Natural killer cell (primary cell): ENCODE results near the gene RNASE13. TPM values are rescaled to one million over a fixed set of nuclear protein-coding genes. Genes with fewer than 3 reads are reported as not detected.

Source experiments
- ATAC-seq, 3 donors: fragments of 150-1000 bp in 2 of 3; fragments of 200-7000 bp in 1 of 3; cut with Tn5 transposase; 1 replicate in 1 of 3; 2 replicates in 2 of 3; pipeline ENCODE4 v1.10.0; 2021; ENCODE audit warnings: mild to moderate bottlenecking in 2 of 3, moderate library complexity in 2 of 3
- DNase-seq, 2 donors: peaks; one replicate each; pipeline versions ENCODE4 v3.0.0 to v3.0.0-alpha.2; 2013 to 2021; ENCODE audit warnings: mixed read lengths in 1 of 2
- H3K27ac ChIP-seq: one replicate; pipeline ENCODE4 v1.5.1; 2013; ENCODE audit warnings: mild to moderate bottlenecking, low read length
- H3K27me3 ChIP-seq: one replicate; pipeline ENCODE4 v1.6.1; 2013; ENCODE audit warnings: low read length; ENCODE audit not compliant: control insufficient read depth, insufficient read depth
- H3K36me3 ChIP-seq: one replicate; pipeline ENCODE4 v1.6.1; 2013; ENCODE audit warnings: low read length; ENCODE audit not compliant: control insufficient read depth, insufficient read depth
- H3K4me1 ChIP-seq: one replicate; pipeline ENCODE4 v1.6.1; 2013; ENCODE audit warnings: low read length; ENCODE audit not compliant: control insufficient read depth, insufficient read depth
- H3K4me3 ChIP-seq: one replicate; pipeline ENCODE4 v1.5.1; 2013; ENCODE audit warnings: low read length
- H3K9me3 ChIP-seq: one replicate; pipeline ENCODE4 v1.6.1; 2013; ENCODE audit warnings: low read length; ENCODE audit not compliant: control insufficient read depth, insufficient read depth
- H3K27ac Mint-ChIP-seq, 2 donors: one replicate each; pipeline ENCODE4 v1.8.0; 2022; ENCODE audit warnings: mild to moderate bottlenecking in 2 of 2, mixed read lengths in 2 of 2, moderate library complexity in 1 of 2
- H3K27me3 Mint-ChIP-seq, 2 donors: one replicate each; pipeline ENCODE4 v1.8.0; 2022; ENCODE audit warnings: low read depth in 2 of 2, mixed read lengths in 2 of 2
- H3K36me3 Mint-ChIP-seq: one replicate; pipeline ENCODE4 v1.8.0; 2022; ENCODE audit warnings: mixed read lengths
- H3K4me1 Mint-ChIP-seq, 2 donors: one replicate each; pipeline ENCODE4 v1.8.0; 2022; ENCODE audit warnings: mixed read lengths in 2 of 2
- H3K4me3 Mint-ChIP-seq: one replicate; pipeline ENCODE4 v1.8.0; 2022; ENCODE audit warnings: mild to moderate bottlenecking, moderate library complexity, mixed read lengths
- H3K9me3 Mint-ChIP-seq, 2 donors: one replicate each; pipeline ENCODE4 v1.8.0; 2022; ENCODE audit warnings: mixed read lengths in 2 of 2
- CTCF ChIP-seq: fragments of 200-600 bp; IDR thresholded peaks from one replicate; pipeline ENCODE4 v1.8.0; 2022; ENCODE audit warnings: antibody characterized with exemption
- WGBS: methylation state at CpG from one replicate; pipeline ENCODE4 v1.1.7; 2013; ENCODE audit warnings: missing lambda C conversion rate; ENCODE audit not compliant: insufficient coverage; 5-methylcytosine and 5-hydroxymethylcytosine counted together
- intact Hi-C: fragments of 100-400 bp; cut with micrococcal nuclease; formaldehyde crosslinking; loops from one replicate; pipeline ENCODE4 v1.14.2; 2022
- total RNA-seq, 4 donors: library from RNA; stranded (reverse); fragments of 120-200 nt in 1 of 4; gene quantifications; one replicate each; pipeline versions ENCODE4 v1.2.3 to v1.2.4, GENCODE V29; 2013 to 2022

RNASE13 gene
- total RNA-seq, 3 donors from 2014 or later (not counting 1 experiment from before 2014, with no cell fraction given) = not detected

- no peaks in the 10 kb centered on the region for H3K9me3 Mint-ChIP-seq
- no peak for TF ChIP-seq CTCF
- no peak for ATAC-seq
- no peaks in the 10 kb centered on the region for H3K9me3 ChIP-seq
- H3K27ac Mint-ChIP-seq = peak overlapping the region in 1 of 2 donors; percentile 1
- H3K4me1 ChIP-seq = peaks cover 23% of the 10 kb centered on the region
- no peak overlapping the region for H3K4me3 ChIP-seq
- H3K27me3 Mint-ChIP-seq = peaks cover 5 to 18% of the 10 kb centered on the region in 2 donors
- H3K27me3 ChIP-seq = peaks cover 2% of the 10 kb centered on the region
- intact Hi-C loops = no loop called here
- H3K36me3 Mint-ChIP-seq = no peaks in the 10 kb centered on the region
- H3K27ac ChIP-seq = no peak overlapping the region
- no peak for DNase-seq
- H3K4me3 Mint-ChIP-seq = peak overlapping the region; percentile 38
- WGBS = 56% methylated on average over 3 of the region's 3 CpGs
- no peaks in the 10 kb centered on the region for H3K36me3 ChIP-seq
- H3K4me1 Mint-ChIP-seq = peaks cover 7 to 13% of the 10 kb centered on the region in 2 donors
These were observed 7.7 kb downstream of the RNASE13 start for GRCh38 chr14:21026988-21027315.

GRCh38 chr14:21026274-21026987 is 8.2 kb downstream of the RNASE13 start:
- H3K4me1 Mint-ChIP-seq = peaks cover 7 to 13% of the 10 kb centered on the region in 2 donors
- no peaks in the 10 kb centered on the region for H3K36me3 ChIP-seq
- WGBS = 79% methylated on average over 6 of the region's 7 CpGs
- no peak overlapping the region for H3K27ac ChIP-seq
- peak overlapping the region; percentile 65 for H3K4me3 Mint-ChIP-seq
- DNase-seq (no peak), ATAC-seq (no peak)
- peak overlapping the region in 1 of 2 donors; percentile 20 for H3K27ac Mint-ChIP-seq
- no peaks in the 10 kb centered on the region for H3K9me3 Mint-ChIP-seq
- peaks cover 2% of the 10 kb centered on the region for H3K27me3 ChIP-seq
- peaks cover 0 to 15% of the 10 kb centered on the region in 2 donors for H3K27me3 Mint-ChIP-seq
- H3K4me1 ChIP-seq = peaks cover 23% of the 10 kb centered on the region
- no peak overlapping the region for H3K4me3 ChIP-seq
- no peaks in the 10 kb centered on the region for H3K9me3 ChIP-seq
- TF ChIP-seq CTCF = no peak
- no peaks in the 10 kb centered on the region for H3K36me3 Mint-ChIP-seq
- intact Hi-C loops = no loop called here

- peak in 1 of 2 donors; percentile 23 for DNase-seq
- peaks cover 0 to 15% of the 10 kb centered on the region in 2 donors for H3K27me3 Mint-ChIP-seq
- ATAC-seq = no peak
These were observed 9.0 kb downstream of the RNASE13 start for GRCh38 chr14:21025371-21026273.

More at GRCh38 chr14:21025371-21026273, 9.0 kb downstream of the RNASE13 start:
- TF ChIP-seq CTCF = no peak
- Mint-ChIP-seq H3K27ac (peak overlapping the region in 1 of 2 donors; percentile 67), H3K36me3 (no peaks in the 10 kb centered on the region), H3K9me3 (no peaks in the 10 kb centered on the region), H3K4me3 (peak overlapping the region; percentile 84), H3K4me1 (peaks cover 7 to 13% of the 10 kb centered on the region in 2 donors)
- Histone ChIP-seq H3K27ac (no peak overlapping the region), H3K9me3 (no peaks in the 10 kb centered on the region), H3K4me3 (peak overlapping the region; percentile 62), H3K4me1 (peaks cover 23% of the 10 kb centered on the region), H3K36me3 (no peaks in the 10 kb centered on the region), H3K27me3 (peaks cover 2% of the 10 kb centered on the region)
- WGBS = 11% methylated on average over 55 of the region's 58 CpGs
- intact Hi-C loops = no loop called here
